Activated gamma-delta T cell (primary cell): ENCODE results near the gene AMPD3.

Experiments
- DNase-seq: peaks from one replicate; lab custom pipeline; 2025; lab: John Stamatoyannopoulos, UW

Gene AMPD3

DNA sequence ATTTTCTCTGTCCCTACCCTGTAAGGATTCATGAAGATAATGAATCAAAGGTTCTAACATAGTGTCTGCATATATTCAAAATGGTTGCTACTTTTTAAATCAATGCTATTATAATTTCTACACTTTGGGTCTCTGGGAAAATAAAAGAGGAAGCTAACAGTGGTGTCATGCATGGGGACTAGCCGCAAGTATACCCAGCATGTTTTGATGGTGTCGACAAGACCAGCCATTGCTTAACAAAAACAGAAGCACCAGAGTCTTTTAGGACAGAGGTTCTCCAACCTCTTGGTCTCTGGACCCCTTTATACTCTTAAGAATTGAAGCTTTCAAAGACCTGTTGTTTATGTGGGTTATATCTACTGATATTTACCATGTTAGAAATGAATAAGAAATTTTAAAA is 48.2 kb downstream of the AMPD3 start:
- DNase-seq, result no peak

DNA sequence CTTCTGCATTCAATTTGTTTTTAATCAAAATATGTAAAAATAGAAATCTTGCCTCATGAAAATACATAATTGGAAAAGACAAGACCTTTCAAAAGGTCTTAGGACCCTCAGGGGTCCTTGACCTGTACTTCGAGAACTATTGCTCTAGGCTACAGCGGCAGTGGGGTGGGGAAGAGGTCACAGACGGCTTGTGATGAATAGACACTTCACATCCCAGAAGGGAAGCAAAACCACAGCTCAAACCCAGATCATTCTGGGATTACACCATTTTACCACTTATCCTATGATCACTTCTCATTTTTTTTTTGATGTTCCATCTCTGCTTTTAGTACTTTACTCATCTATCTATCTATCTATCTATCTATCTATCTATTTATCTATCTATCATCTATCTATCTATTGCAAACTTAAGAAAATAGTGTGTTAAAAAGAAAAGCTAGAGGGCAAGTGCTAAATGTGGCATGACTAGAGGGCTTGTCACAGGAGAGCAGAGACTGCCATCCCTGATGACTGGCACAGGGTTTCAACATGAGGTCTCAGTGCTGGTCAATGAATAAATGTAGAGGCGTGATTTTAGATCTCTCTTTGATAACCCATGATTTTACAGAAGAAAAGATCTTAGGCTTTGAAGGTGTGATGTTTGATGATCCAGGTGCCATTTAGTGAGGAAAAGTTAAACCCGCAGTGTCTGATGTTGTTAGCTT is 48.9 kb downstream of the AMPD3 start:
- DNase-seq, result no peak

DNA sequence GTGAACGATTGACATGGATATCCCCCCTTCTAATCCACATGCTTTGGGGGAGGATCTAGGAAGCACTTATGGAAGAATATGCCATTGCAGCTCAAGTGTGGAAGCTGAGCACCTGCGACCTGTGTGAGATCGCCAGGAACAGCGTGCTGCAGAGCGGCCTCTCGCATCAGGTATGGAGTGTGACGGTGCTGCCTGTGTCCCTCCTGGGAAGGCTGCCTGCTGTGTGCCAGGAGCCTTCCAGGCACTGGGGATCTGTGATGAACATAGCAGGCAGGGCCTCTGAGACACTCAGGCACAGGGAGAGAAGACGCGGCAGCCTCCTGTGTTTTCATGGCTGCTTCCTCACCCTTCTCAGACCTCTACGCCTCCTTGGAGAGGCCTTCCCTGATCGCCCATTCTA is 49.4 kb downstream of the AMPD3 start:
- no peak for DNase-seq

DNA sequence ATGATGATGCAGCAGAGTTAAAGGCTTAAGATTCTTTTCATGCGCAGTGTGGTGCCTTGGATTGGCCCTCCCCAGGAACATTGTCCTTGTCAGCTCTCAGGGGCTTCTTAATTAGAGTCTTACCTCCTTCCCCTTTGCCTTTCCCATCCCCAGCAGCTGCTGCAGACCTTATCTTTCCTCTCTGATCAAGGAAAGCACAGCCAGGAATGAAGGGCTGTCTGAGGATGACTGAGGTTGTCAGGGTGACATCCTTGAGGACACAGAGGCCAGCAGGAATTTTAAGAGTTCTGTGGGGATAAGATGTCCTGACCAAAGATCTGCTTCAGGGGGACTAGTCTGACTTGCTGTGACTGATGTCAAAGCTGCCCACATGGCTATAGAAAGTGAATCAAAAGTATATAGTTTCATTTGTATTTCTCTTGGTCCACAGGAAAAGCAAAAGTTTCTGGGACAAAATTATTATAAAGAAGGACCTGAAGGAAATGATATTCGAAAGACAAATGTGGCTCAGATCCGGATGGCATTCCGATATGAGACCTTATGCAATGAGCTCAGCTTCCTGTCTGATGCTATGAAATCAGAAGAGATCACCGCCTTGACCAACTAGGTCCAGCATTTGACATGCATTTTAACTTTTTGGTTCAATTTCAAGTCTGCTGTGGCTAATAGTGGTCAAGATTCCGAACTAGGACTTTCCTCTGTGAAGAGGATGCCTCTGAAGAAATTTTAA is 50.4 kb downstream of the AMPD3 start:
- DNase-seq, result no peak

DNA sequence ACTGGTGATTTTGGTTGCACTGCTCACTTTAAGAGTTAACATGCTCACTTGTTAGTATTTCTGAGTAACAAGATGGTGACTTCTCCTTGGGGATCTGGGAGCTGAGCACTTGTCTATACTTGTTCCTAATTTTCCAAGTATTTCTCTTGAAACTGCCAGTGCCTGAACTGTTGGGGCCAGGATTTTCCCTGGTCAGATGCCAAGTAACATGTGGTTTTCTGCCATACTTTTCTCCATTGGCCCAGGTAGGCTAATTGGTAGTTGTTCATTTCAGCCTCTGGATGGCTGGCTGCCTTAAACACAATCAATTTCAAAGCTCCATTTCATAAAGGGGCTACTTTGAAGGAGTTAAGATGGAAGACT is 50.9 kb downstream of the AMPD3 start:
- DNase-seq, result no peak

DNA sequence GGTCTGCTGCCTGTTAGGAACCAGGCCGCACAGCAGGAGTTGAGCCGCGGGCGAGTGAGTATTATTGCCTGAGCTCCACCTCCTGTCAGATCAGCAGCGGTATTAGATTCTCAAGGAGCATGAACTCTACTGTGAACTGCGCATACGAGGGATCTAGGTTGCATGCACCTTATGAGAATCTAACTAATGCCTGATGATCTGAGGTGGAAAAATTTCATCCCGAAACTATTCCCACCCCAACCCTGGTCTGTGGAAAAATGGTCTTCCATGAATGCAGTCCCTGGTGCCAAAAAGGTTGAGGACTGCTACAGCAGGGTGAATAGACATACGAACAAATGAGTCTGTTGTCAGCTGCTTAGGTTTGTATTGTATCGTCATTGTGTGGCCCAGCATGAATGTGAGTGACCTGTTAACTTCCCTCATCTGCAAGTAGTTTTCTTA is 56.1 kb downstream of the AMPD3 start:
- DNase-seq, result no peak

DNA sequence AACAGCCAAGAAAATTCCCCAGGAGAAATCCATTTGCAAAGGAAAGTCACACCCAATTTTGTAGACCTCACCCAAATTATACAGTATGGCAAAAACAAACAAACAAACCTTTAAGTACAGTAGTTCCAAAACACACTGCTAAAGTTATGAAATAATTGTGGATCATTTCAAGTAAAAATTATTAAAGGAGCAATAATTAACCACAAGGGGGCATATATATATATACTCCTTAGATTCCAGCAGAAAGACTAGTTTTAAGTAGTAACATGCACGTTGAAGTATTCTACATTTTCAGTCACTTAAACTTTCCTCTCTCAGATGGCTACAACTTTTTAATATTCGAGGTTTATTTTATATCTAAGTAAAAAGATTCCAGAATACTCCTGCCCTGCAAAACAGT is 59.1 kb downstream of the AMPD3 start:
- no peak for DNase-seq

DNA sequence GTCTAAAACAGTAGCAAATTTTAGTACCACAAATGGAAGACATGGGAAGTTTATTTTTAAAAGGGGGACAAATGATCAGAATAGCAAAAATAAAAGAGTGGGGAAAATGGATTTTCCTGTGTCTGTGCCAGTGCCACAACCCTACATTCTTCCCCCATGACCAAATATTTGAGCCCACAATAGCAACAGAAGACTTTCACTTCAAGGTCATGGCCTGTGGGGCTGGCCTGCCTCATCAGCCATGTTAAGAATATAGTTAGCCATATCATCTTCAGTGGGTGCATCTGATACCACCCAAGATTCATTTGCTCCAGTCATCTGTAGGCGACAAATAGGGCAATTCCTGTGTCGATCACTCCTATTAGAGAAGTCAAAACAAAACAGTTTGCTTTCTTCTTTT is 59.6 kb downstream of the AMPD3 start:
- DNase-seq, result no peak

DNA sequence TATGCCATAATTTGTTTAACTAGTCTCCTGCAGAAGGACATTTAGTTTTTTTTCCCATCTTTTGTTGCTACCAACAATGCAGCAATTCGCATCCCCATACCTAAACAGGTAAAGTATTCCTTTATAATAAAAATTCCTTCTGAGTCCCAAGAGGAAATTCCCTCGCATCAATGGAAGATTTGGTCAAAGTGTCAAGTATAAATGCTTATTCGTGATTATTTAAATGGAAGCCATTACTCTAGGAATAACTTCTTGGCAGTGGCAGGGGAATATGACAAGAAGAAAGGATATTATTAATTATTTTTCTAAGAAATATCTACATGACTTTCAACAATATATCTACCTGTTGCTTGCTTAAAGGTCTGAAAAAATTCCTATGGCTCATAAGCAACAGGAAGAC is 60.4 kb downstream of the AMPD3 start:
- no peak for DNase-seq

DNA sequence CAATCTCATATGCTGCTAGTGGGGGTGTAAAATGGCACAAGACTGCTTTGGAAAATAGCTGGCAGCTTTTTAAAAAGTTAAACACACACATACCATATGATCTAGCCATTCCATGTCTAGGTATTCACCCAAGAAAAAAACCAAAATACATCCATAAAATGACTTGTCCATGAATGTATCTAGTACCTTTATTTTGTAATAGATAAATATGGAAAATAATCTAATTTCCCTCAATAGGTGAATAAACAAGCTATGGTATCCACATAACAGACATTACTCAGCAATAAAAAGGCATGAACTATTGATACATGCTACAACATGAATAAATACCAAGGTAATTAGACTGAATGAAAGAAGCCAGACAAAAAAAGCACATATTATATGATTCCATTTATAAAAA is 63.1 kb downstream of the AMPD3 start:
- no peak for DNase-seq

DNA sequence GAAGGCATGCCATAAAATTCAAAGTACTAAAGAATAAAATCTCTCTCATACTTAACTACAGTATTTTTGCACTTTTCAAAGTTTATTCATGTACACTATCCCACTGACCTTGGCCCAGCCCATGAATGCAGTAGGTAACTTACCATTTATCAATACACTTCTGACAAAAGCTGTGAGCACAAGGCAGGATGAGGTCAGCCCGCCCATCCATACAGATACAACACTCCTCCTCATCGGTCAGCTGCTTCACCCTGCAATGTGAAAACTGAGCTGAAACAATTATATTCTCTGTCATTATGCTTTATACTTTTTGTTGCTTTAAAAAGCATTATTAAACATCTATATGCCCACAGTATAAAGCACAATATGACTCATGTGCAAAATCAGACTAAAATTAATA is 63.8 kb downstream of the AMPD3 start:
- DNase-seq, result no peak

DNA sequence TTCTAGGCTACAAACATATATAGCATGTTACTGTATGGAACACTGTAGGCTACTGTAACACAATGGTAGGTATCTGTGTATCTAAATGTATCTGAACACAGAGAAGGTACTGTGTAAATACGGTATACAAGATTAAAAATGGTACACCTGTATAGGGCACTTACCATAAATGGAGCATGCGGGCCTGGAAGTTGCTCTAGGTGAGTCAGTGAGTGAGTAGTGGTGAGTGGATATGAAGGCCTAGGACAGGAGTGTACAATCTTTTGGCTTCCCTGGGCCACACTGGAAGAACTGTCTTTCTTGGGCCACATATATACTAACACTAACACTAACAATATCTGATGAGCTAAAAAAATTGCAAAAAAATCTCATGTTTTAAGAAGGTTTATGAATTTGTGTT is 64.6 kb downstream of the AMPD3 start:
- no peak for DNase-seq

DNA sequence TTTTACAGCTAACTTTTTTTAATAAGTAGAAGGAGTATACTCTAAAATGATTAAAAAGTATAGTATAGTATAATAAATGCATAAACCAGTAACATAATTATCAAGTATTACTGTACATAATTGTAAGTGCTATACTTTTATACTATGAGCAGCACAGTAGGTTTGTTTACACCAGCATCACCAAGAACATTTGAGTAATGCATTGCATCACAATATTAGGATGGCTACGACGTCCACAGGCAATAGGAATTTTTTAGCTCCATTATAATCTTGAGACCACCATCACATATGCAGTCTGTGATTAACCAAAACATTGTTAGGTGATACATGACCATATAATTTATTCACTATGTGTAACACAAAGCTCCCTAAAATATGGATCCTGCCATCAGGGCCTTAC is 65.5 kb downstream of the AMPD3 start:
- DNase-seq, result no peak

DNA sequence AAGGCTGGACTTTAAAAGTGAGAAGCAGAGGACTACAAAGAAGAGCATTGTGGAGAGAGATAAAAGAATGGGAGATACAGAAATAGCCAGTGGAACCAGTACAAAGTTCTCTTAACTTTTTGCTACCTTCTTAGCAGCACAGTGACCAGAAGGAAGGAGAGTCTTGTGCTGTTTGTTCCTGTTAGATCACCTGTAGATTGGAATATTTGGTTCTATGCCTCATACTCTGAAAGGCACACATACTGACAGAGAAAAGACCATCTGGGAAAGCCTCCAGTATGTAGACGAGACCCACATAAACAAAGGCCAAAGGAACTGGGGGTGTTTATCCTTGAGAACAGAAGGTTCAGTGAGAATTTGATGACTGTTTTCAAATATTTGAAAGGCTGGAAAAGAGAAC is 67.2 kb downstream of the AMPD3 start:
- DNase-seq, result no peak

DNA sequence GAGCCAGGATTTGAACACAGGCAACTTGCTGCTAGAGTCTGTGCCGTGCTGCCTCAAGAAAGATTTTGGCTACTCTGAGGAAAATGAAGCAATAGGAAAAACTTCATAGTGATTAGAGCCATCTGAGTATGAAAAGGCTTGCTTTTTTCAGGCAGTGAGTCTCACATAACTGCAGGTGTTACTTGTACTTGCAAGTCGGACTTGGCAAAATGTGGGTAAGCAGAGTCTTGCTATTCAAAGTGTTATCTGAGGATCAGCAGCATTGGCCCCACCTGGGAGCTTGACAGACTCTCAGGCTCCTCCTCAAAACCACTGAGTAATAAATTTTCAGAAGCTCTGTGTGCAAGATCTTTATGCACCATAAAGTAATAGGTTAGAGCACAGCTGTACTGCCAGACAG is 67.9 kb downstream of the AMPD3 start:
- DNase-seq, result no peak

DNA sequence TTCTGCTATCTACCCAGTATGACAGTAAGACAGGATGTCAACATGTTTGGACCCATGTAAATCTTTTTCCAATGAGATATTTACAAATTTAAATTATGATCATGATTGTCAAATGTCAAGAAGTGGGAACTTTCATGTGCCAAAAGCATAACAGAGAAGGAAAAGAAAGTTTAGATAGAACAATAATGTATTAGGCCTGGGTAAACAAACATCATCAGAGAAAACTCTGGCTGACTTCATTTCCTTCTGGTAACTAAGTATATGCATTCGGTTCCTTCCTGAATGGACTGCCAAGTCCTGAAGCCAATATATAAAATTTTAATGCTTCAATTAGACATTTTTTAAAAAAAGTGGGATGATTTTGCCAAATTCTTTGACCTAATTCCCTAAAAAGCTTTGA is 69.4 kb downstream of the AMPD3 start:
- no peak for DNase-seq

DNA sequence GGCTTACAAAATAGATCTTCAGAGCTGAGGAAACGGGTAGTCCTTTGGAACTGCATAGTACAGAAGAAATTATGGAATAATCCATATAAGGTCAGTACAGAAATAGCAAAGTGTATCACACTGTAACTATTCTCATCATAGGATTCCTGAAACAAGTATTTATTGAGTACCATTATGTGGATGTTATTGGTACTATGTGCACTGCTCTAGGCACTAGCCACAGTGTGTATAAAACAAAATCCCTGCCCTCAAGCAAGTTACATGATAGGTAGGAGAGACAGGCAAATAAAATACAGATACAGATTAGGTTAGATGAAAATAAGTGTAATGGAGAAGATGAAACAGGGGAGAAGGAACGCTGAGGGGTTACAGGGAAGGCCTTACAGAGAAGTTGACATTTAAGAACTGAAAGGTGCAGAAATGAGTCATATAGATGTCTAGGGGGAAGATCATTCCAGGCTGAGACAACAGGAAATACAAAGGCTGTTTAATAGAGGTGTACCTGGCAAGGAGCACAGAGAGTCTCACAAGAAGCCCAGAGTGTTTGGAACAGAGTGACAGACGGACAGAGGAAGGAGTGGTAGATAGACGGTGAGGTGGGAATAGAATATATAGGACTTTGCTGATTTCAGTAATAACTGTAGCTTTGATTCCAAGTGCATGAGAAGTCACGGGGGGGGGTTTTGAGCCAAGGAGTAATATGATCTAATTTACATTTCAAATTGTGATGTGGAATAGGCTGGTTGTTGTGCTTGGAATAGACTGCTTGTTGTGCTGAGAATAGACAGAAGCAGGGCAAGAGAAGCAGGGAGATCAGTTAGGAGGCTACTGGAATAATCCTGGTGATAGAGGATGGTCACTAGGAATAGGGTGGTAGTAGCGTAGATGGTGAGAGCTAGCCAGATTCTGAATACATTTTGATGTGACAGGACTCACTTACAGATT is 72.2 kb downstream of the AMPD3 start:
- DNase-seq, result no peak

DNA sequence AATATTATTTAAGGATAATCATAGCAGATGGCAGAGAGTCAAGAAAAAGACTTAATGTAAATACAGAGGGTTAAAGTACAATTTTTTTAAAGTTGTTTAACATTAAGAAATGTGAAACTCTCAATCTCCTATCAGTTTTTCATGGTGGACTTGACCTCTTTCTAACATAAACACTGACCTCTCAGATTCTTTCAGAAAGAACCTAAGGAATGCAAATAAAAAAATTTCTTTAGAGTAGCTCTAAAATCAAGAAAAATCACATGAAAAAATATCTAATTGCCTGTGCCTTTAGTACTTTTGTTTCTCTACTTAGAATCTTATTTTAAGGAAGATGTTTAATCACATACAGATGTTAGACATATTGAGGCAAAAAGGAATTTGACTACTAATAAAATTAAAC is 73.1 kb downstream of the AMPD3 start:
- no peak for DNase-seq

DNA sequence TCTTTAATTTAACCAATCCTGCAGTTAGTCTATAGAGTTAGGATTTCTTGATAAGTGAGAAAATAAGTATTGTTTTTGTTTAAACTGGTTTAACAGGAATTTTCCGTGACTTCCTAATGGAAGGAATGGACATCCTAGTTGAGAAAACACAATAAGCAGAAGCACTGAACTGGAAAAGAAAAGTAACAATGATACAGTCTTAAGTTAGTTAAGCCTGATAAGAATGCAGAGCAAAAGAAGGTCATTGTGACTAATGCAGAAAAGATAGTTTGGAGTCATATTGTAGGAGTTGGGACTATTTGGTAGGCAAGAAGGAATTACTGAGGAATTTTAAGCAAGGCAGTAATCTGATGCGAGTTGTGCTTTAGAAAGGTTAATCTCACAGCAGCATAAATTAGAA is 74.2 kb downstream of the AMPD3 start:
- DNase-seq, result no peak

DNA sequence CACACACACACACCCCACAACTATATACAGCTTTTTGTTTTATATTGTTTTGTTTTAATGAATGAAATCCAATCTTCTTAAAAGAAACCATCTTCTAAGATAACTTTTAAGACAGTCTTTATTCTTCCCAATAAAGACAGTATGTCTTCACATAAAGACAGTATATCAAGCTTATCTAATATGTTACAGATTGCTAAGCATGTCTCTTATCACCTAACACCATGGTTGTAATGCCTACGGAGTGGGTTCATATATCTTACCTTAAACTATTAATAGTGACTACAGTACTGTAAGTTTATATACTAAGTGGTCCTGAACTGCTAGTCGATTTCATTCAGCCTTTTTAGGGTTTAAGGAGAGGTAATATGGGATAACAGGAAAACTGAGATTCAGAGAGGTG is 77.5 kb downstream of the AMPD3 start:
- no peak for DNase-seq

DNA sequence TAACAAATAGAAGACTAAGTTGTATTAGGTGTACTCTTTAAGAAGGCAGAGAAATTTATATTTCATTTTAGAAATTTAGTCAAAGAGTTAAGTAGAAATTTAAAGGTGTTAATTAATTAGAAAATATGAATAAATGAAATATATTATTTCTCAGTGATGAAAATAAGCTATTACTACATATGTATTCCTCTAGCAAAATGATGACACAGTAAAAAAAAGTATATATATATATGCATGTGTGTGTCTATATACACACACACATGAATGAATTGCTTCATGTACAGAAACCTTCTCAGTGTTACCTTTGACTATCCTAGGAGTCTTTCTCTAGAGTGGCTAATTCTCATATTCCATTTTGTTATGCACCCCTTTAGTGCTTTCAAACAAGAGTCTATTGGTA is 78.3 kb downstream of the AMPD3 start:
- DNase-seq, result no peak

DNA sequence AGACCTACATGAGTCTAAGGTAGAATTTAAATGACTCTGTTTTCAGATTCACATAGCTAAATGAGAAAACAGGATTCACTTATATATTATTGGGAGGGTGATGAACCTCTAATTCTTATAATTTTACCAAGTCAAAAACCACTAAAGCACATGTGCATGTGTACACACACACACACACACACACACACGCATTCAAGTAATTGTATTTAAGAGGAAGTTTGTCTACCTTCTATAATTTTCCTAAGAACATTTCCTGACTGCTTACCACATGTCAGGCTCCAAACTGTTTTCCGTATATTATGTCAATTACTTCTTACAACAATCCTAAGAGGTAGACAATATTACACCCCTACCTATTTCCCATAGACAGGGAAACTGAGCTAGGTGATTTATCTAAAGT is 79.3 kb downstream of the AMPD3 start:
- DNase-seq, result no peak

DNA sequence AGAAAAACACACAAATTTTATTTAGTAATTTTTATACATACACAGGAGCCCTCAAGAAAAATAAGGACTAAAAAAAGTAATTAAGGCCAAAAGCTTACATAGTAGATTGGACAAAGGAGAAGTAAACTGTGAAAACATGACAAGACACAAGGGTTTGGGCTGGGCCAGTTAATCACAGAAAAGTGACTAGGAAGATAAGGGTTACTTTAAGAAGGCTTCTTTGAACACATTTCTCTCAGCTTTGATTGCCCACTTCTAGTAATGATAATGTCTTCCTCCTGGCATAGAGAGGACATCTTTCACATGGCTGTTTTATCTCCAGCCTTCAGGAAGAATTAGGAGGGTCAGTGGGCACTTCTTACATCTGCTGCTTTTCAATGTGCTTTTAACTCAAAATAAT is 82.5 kb downstream of the AMPD3 start:
- no peak for DNase-seq
